ENCODE measurements around the gene C6orf141. TPM values are rescaled to one million over a fixed set of nuclear protein-coding genes. Genes with fewer than 3 reads are reported as not detected.

Gene C6orf141
- total RNA-seq, 1 donor from 2014 or later = 0.41 TPM

DNA sequence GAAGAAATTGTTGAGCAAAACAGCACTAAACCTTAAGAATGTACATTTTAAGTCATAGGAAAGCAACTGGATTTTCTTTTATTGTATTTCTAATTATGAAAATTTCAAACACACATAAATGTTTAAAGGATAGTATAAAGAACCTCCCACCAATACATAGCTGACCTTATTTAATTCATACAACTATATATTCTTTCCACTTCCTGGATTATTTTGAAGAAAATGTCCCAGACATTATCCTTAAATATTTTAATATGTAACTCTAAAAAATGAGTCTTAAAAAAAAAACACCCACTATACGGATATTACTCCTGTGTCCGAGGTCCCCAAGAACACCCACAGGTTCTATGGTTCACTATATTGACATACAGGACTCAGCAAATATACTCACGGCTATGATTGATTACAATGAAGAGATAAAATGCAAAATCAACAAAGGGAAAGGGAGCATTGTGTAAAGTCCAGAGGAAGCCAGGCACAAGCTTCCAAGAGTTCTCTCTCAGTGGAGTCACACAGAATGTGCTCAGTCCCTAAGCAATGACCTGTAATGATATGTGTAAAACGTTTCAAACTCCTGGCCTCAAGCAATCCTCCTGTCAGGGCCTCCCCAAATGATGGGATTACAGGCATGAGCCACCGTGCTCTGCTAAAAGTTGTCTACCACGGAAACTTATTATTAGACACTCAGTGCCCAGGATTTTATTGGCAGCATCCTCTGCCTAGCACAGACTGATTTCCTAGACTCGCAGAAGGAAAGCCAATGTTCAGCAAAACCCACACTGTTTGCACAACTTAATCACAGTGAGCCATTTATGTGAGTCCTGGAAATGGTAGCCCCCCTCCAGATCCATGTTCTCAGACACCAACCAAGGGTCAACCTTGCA lies 27.5 kb upstream of the C6orf141 start:
- Histone ChIP-seq H3K4me1 (no peaks in the 10 kb centered on the region), H3K27ac (replicated peaks) (no peak overlapping the region), H3K36me3 (no peaks in the 10 kb centered on the region), H3K4me3 (no peak overlapping the region), H3K9me3 (replicated peaks) (no peaks in the 10 kb centered on the region), H3K27me3 (ENCODE audit: low read depth) (peaks cover 9% of the 10 kb centered on the region)
- intact Hi-C loops (cut with micrococcal nuclease) = no loop called here
- TF ChIP-seq CTCF (IDR thresholded peaks at IDR 0.05; ENCODE audit: borderline replicate concordance) = no peak
- DNase-seq = no peak

GRCh38 chr6:49523901-49524300 lies 26.6 kb upstream of the C6orf141 start:
- TF ChIP-seq CTCF (IDR thresholded peaks at IDR 0.05; ENCODE audit: borderline replicate concordance) = no peak
- intact Hi-C loops (cut with micrococcal nuclease) = no loop called here
- Histone ChIP-seq H3K4me1 (no peaks in the 10 kb centered on the region), H3K27me3 (ENCODE audit: low read depth) (peaks cover 9% of the 10 kb centered on the region), H3K36me3 (no peaks in the 10 kb centered on the region), H3K27ac (replicated peaks) (no peak overlapping the region), H3K9me3 (replicated peaks) (no peaks in the 10 kb centered on the region), H3K4me3 (no peak overlapping the region)
- no peak for DNase-seq

DNA sequence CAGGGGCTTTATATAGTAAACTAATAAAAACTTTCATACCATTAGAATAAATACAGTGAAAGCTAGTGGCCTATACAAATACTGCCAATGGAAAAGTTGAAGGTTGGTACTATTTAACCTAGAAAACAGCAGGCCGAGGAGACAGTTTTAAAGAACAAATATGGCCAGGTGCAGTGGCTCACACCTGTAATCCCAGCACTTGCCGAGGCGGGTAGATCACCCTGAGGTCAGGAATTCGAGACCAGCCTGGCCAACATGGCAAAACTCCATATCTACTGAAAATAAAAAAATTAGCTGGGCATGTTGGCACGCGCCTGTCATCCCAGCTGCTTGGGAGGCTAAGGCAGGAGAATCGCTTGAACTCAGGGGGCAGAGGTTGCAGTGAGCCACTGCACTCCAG lies 25.9 kb upstream of the C6orf141 start:
- Histone ChIP-seq H3K4me1 (no peaks in the 10 kb centered on the region), H3K9me3 (replicated peaks) (no peaks in the 10 kb centered on the region), H3K27ac (replicated peaks) (no peak overlapping the region), H3K36me3 (no peaks in the 10 kb centered on the region), H3K27me3 (ENCODE audit: low read depth) (peaks cover 6% of the 10 kb centered on the region), H3K4me3 (no peak overlapping the region)
- TF ChIP-seq CTCF (IDR thresholded peaks at IDR 0.05; ENCODE audit: borderline replicate concordance) = no peak
- DNase-seq = no peak
- intact Hi-C loops (cut with micrococcal nuclease) = no loop called here

GRCh38 chr6:49526598-49526997 lies 23.9 kb upstream of the C6orf141 start:
- no peak for TF ChIP-seq CTCF (IDR thresholded peaks at IDR 0.05; ENCODE audit: borderline replicate concordance)
- no peaks in the 10 kb centered on the region for H3K36me3 ChIP-seq
- intact Hi-C loops (cut with micrococcal nuclease) = no loop called here
- no peak for DNase-seq
- H3K27me3 ChIP-seq (ENCODE audit: low read depth) = no peaks in the 10 kb centered on the region
- H3K27ac ChIP-seq (replicated peaks) = no peak overlapping the region
- H3K9me3 ChIP-seq (replicated peaks) = no peaks in the 10 kb centered on the region
- H3K4me3 ChIP-seq = no peak overlapping the region
- H3K4me1 ChIP-seq = no peaks in the 10 kb centered on the region

DNA sequence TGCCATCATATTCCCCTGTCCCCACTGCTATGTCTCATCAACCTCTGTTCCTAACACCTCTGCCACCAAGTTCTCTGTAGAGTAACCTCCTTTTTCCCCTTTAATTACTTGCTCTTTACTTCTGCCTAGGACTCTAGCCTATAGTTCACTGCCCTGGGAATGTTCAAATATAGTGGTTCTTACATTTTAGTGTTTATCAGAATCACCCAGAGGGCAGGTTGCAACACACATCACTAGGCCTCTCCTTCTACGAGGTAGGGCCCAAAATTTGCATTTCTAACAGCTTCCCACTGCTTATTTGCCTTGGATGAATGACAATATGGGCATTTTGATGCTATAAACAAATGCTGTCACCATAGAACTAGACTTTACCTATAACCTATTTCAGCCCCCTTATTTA lies 23.1 kb upstream of the C6orf141 start:
- H3K4me1 ChIP-seq = peaks cover under 1% of the 10 kb centered on the region
- no peaks in the 10 kb centered on the region for H3K36me3 ChIP-seq
- TF ChIP-seq CTCF (IDR thresholded peaks at IDR 0.05; ENCODE audit: borderline replicate concordance) = no peak
- H3K27ac ChIP-seq (replicated peaks) = no peak overlapping the region
- H3K9me3 ChIP-seq (replicated peaks) = no peaks in the 10 kb centered on the region
- DNase-seq = no peak
- H3K27me3 ChIP-seq (ENCODE audit: low read depth) = no peaks in the 10 kb centered on the region
- no peak overlapping the region for H3K4me3 ChIP-seq
- intact Hi-C loops (cut with micrococcal nuclease) = no loop called here
